IMR-90 (cell line): ENCODE measurements around the gene BMERB1.

Experiments used
- BHLHE40 ChIP-seq: fragments of 150-350 bp; IDR thresholded peaks from 2 replicates; pipeline ENCODE4 v1.6.1; 2016; ENCODE audit warnings: mild to moderate bottlenecking, low read depth, low read length
- CHD1 ChIP-seq: IDR thresholded peaks from 2 replicates; pipeline ENCODE4 v1.6.1; 2012; ENCODE audit warnings: low read depth, low read length, improper control_type of control experiment
- CTCF ChIP-seq: conservative IDR thresholded peaks from 2 replicates; pipeline ENCODE4 v1.5.1; 2012; ENCODE audit warnings: mild to moderate bottlenecking, low read depth, low read length, improper control_type of control experiment
- ELK1 ChIP-seq: fragments of 150-350 bp; IDR thresholded peaks from 2 replicates; pipeline ENCODE4 v1.6.1; 2016; ENCODE audit warnings: low read depth, mild to moderate bottlenecking, low read length, moderate library complexity, borderline replicate concordance
- MAZ ChIP-seq: IDR thresholded peaks from 2 replicates; pipeline ENCODE4 v1.6.1; 2012; ENCODE audit warnings: low read depth, mild to moderate bottlenecking, low read length, improper control_type of control experiment, moderate library complexity, borderline replicate concordance
- MXI1 ChIP-seq: IDR thresholded peaks from 2 replicates; pipeline ENCODE4 v1.6.1; 2012; ENCODE audit warnings: low read depth, mild to moderate bottlenecking, low read length, moderate library complexity, borderline replicate concordance
- POLR2A ChIP-seq: IDR thresholded peaks from 2 replicates; pipeline ENCODE4 v1.6.1; 2012; ENCODE audit warnings: mild to moderate bottlenecking, low read depth, low read length
- RAD21 ChIP-seq: IDR thresholded peaks from 2 replicates; pipeline ENCODE4 v1.6.1; 2012; ENCODE audit warnings: low read length, improper control_type of control experiment
- RCOR1 ChIP-seq: IDR thresholded peaks from 2 replicates; pipeline ENCODE4 v1.6.1; 2012; ENCODE audit warnings: mild to moderate bottlenecking, low read length, improper control_type of control experiment; ENCODE audit not compliant: insufficient replicate concordance
- RFX5 ChIP-seq: IDR thresholded peaks from 2 replicates; pipeline ENCODE4 v1.8.0; 2012; ENCODE audit warnings: low read depth, mild to moderate bottlenecking, low read length, moderate library complexity
- SMC3 ChIP-seq: fragments of 150-350 bp; IDR thresholded peaks from 2 replicates; pipeline ENCODE4 v1.6.1; 2016; ENCODE audit warnings: low read depth, mild to moderate bottlenecking, antibody characterized with exemption, low read length, moderate library complexity
- USF2 ChIP-seq: fragments of 150-350 bp; IDR thresholded peaks from 2 replicates; pipeline ENCODE4 v1.6.1; 2017; ENCODE audit warnings: mild to moderate bottlenecking, antibody characterized with exemption, low read length, low read depth

GRCh38 chr16:15426796-15427195, 7.6 kb upstream of the BMERB1 start:
- TF ChIP-seq CTCF (no peak), ELK1 (no peak), POLR2A (no peak), RAD21 (no peak), RFX5 (no peak), RCOR1 (no peak), BHLHE40 (no peak), USF2 (no peak), MAZ (no peak), CHD1 (no peak), SMC3 (no peak), MXI1 (no peak)
